GM15510 (cell line): ENCODE results near the gene GNG14.

ENCODE experiments used
- POLR2A ChIP-seq: IDR thresholded peaks from 3 replicates; pipeline ENCODE4 v1.6.1; 2011; ENCODE audit warnings: borderline replicate concordance; ENCODE audit not compliant: insufficient read length; ENCODE audit errors: extremely low read depth

Gene GNG14

DNA sequence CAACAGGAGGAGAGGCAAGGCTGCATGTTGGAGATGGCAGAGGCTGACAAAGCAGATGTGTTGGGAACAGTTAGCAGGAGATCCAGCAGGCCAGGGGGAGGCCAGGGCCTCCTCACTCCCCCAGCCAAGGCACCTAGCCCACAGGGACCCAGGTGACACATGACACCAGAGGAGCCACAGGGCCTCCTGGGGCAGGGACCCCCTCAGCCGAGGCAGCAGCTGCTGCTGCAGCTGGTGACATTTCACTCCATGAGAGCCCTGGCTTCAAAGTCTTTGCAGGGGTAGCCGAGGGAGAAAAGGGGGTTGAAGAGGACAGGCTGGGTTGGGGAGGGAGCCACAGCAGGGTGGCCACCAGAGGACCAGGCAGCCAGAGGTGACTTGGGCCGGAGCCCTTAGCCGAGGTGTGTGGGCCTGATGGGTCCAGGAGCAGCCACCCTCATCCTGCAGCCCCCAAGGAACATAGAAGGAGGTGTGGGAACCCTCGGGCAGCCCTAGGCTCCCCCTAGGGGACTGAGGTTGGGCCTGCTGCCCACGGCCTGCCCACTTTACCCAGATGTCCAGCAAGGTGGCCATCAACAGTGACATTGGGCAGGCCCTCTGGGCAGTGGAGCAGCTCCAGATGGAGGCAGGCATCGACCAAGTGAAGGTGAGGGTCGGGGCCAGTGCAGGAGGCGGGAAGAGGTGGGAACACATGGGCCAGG is at the start of gene GNG14:
Gene GNG14 (plus strand): TSS at position 503 of the 701 bp plus-strand sequence. CDS start 51 bp downstream, at position 554.
- TF ChIP-seq POLR2A: no peak

DNA sequence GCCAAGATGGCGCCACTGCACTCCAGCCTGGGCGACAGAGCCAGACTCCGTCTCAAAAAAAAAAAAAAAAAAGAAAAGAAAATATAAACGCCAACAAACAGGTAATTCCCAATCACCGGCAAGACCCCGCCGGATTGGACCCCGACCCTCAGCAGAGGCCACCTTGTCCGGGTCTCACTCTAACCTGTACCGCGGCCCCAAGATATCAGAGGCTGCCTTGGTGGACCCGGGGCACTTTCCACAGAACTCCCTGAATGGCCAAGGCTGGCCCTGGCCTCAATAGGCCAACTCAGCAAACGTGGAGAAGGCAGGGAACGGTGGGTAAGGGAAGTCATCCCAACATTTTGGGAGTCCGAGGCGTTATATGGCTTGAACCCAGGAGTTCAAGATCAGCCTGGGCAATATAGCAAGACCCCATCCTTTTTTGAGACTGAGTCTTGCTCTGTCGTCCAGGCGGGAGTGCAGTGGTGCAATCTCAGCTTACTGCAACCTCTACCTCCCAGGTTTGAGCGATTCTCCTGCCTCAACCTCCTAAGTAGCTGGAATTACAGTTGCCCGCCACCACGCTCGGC is 49.1 kb upstream of the GNG14 start:
- TF ChIP-seq POLR2A: no peak

- TF ChIP-seq POLR2A: no peak
Observed at GRCh38 chr19:12639901-12640613, 47.7 kb upstream of the GNG14 start.

DNA sequence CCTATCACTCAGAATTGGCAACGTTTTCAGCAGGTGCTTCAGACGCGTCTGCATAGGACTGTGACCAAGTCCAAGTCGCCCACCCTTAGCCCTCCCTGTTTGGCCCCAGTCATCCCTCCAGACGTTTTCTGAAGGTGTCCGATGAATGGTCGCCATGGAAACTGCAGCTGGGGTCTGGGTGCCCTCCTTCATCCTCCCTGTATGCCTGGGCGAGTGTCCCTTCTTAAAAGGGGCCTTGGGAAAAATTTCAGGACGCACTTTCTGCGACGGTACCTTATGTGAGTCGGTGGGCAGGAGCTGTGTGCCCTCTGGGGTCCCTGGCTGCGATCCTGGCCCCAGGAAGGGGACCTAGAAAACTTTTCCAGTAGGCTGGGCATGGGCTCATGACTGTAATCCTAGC is 46.3 kb upstream of the GNG14 start:
- TF ChIP-seq POLR2A: no peak

DNA sequence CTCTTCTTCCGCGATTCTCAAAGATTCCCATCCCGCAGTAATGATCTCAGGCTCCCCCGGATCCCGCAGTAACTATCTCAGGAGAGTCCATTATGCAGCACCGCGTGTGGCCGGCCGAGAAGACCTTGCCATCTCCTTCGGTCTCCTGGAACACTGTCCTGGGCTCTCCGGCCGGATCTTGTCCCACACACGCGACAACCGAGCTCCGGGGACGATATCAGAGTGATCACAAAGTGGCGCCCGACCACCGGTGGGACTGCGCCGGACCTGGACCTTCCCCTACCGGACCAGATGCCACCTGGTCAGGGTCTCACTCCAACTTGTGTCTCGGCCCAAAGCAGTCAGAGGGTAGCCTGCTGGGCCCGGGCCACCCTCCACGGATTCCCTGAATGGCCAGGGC is 45.3 kb upstream of the GNG14 start:
- TF ChIP-seq POLR2A: no peak

DNA sequence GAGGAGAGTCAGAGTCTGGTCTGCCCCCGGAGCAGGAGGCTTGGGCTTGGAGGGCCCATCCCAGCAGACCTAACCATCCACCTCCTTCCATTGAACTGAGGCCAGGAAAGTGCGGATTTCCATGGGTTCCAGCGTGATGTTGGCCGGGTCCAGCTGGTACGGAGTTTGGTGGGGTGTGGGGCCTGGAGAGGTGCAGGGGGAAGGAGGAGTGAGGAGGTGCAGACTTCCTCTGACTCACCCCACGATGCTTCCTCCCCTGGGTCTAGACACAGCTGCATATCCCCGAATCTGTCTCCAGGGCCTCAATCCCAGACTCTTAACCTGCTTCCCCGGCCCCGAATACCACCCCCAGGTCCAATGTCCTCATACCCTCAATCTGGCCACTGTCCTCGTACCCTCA is 41.2 kb upstream of the GNG14 start:
- TF ChIP-seq POLR2A: no peak

GRCh38 chr19:12647047-12647446 is 40.8 kb upstream of the GNG14 start:
- TF ChIP-seq POLR2A: no peak

DNA sequence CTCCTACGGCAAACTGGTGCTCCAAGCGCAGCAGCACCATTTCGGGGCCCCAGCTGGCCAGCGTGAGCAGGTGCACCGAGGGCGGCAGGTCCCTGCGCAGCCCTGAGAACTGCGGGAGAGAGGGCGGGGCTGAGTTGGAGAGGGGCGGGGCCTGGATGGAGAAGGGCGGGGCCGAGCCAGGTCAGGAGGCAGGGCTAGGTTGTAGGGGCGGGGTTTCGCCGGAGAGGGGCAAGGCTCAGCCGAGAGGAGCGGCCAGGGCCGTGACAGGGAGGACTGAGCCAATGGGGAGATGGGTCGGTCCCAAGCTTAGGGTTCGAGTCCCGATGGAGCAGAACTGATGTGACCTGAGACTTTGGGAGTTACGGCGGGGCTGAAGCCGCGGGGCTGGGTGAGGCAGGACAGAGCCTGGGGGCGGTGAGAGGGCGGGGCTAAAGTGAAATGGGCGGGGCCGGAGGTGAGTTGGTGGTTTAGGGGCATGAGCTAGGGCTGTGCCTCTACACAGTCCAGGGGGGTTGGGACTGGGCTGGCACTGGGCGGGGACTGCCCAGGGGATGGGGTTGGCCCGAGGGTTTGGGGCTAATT is 40.2 kb upstream of the GNG14 start:
- no peak for TF ChIP-seq POLR2A

DNA sequence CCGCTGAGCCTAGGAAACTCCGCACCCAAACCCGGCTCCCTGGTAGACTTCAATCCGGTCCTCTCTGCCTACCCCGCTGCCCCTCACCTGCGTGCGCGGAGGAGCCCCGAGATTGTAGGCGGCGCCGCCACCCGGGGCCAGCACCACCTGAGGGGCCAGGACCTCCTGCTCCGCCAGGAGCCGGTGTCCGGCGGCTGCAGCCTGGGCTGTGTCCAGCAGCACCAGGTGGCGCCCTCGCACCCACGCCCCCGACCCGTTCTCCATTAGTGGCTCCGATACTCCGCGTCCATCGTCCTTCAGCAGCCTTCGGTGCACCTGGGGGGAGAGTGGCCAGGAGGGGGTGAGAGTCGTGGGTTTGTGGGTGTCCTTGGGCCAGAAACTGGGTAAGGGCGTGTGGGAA is 39.7 kb upstream of the GNG14 start:
- TF ChIP-seq POLR2A: no peak

DNA sequence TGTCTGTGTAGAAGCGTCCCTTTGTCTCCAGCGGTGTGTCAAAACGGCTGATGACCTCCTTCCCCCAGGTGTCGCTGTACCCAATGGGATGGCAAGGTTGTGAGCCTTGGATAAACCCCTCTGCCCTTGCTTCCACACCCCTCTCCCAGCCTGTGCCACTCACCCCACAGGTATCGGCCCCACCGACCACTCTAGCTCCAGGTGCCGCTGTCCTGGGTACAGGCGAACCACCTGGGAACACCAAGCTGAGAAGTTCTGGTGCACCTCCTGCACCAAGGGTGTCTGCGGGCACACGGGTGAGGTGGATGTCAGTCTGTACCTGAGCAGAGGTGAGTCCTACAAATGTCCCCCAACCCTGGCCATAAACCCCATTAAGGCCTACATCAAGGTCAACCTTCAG is 37.9 kb upstream of the GNG14 start:
- TF ChIP-seq POLR2A: no peak

GRCh38 chr19:12652219-12652618 is 35.6 kb upstream of the GNG14 start:
- no peak for TF ChIP-seq POLR2A

- no peak for TF ChIP-seq POLR2A
Observed at GRCh38 chr19:12655546-12655945, 32.3 kb upstream of the GNG14 start.

- TF ChIP-seq POLR2A: no peak
Observed at GRCh38 chr19:12656899-12657571, 30.8 kb upstream of the GNG14 start.

- no peak for TF ChIP-seq POLR2A
Observed at GRCh38 chr19:12657966-12658365, 29.8 kb upstream of the GNG14 start.

GRCh38 chr19:12660980-12661379 is 26.8 kb upstream of the GNG14 start:
- TF ChIP-seq POLR2A: no peak
